AG04449 (cell line): ENCODE results near the gene SMC2.

Experiments used
- CTCF ChIA-PET: fragments of 350-600 bp; formaldehyde crosslinking; extraction: SDS; loops from one replicate; lab custom pipeline; 2021; ENCODE audit warnings: antibody characterized with exemption; lab: Yijun Ruan, JAX
- POLR2A ChIA-PET: fragments of 400-600, 350-600 bp; formaldehyde crosslinking; extraction: SDS; loops from one replicate; lab custom pipeline; 2020; ENCODE audit warnings: antibody characterized with exemption, inconsistent platforms; lab: Yijun Ruan, JAX
- DNase-seq: peaks from one replicate; pipeline ENCODE4 v3.0.0-alpha.2; 2010; ENCODE audit warnings: low read depth, low spot score
- H3K4me3 ChIP-seq: 2 replicates; pipeline ENCODE4 v1.5.1; 2011; ENCODE audit warnings: low read depth, mild to moderate bottlenecking, control low read depth, low read length
- CTCF ChIP-seq: IDR thresholded peaks from one replicate; pipeline ENCODE4 v1.5.1; 2011; ENCODE audit warnings: mild to moderate bottlenecking, moderate library complexity, low read length, control low read depth, inconsistent platforms; ENCODE audit not compliant: insufficient read depth; ENCODE audit errors: missing control alignments

SMC2 gene

GRCh38 chr9:104092875-104093600 is 1.1 kb upstream of the SMC2 start:
- POLR2A ChIA-PET, result interaction anchor here (1.2 to 1.6 kb wide), 2 partner anchors 16 to 18 kb away, joined by 6 to 7 read pairs; no protein-coding TSS in a partner anchor
- TF ChIP-seq CTCF, result no peak
- H3K4me3 ChIP-seq, result peak overlapping the region; percentile 74
- no peak for DNase-seq
- CTCF ChIA-PET, result no interaction called here

- DNase-seq, result no peak
- no peak for TF ChIP-seq CTCF
- H3K4me3 ChIP-seq, result peak overlapping the region; percentile 74
- CTCF ChIA-PET, result interaction anchor here (1.0 to 1.4 kb wide), 2 partner anchors 18 to 72 kb away, joined by 3 read pairs; no protein-coding TSS in a partner anchor
- POLR2A ChIA-PET, result interaction anchor here (1.0 to 1.6 kb wide), 2 partner anchors 19 to 20 kb away, joined by 3 to 7 read pairs; no protein-coding TSS in a partner anchor
Observed at GRCh38 chr9:104094534-104095015, 466 bp downstream of the SMC2 start.

- H3K4me3 ChIP-seq, result no peak overlapping the region
- TF ChIP-seq CTCF, result no peak
- ChIA-PET POLR2A (no interaction called here), CTCF (no interaction called here)
- no peak for DNase-seq
Observed at GRCh38 chr9:104099630-104100029, 5.5 kb downstream of the SMC2 start.

- CTCF ChIA-PET, result no interaction called here
- TF ChIP-seq CTCF, result no peak
- H3K4me3 ChIP-seq, result no peak overlapping the region
- DNase-seq, result no peak
- POLR2A ChIA-PET, result no interaction called here
Observed at GRCh38 chr9:104104360-104104759, 10.3 kb downstream of the SMC2 start.

- ChIA-PET CTCF (no interaction called here), POLR2A (no interaction called here)
- DNase-seq, result no peak
- H3K4me3 ChIP-seq, result no peak overlapping the region
- no peak for TF ChIP-seq CTCF
Observed at GRCh38 chr9:104107799-104108198, 13.7 kb downstream of the SMC2 start.

- POLR2A ChIA-PET, result no interaction called here
- no peak for TF ChIP-seq CTCF
- H3K4me3 ChIP-seq, result no peak overlapping the region
- DNase-seq, result no peak
- CTCF ChIA-PET, result no interaction called here
Observed at GRCh38 chr9:104108315-104108714, 14.2 kb downstream of the SMC2 start.
